HG03575 (cell line): ENCODE results near the gene SPATA32.

Source experiments
- ATAC-seq: cut with Tn5 transposase; IDR thresholded peaks from one replicate; pipeline ENCODE4 v1.9.1; 2021; ENCODE audit not compliant: unreplicated experiment, insufficient number of reproducible peaks, low FRiP score; ENCODE audit errors: extremely low read depth

Gene SPATA32

DNA sequence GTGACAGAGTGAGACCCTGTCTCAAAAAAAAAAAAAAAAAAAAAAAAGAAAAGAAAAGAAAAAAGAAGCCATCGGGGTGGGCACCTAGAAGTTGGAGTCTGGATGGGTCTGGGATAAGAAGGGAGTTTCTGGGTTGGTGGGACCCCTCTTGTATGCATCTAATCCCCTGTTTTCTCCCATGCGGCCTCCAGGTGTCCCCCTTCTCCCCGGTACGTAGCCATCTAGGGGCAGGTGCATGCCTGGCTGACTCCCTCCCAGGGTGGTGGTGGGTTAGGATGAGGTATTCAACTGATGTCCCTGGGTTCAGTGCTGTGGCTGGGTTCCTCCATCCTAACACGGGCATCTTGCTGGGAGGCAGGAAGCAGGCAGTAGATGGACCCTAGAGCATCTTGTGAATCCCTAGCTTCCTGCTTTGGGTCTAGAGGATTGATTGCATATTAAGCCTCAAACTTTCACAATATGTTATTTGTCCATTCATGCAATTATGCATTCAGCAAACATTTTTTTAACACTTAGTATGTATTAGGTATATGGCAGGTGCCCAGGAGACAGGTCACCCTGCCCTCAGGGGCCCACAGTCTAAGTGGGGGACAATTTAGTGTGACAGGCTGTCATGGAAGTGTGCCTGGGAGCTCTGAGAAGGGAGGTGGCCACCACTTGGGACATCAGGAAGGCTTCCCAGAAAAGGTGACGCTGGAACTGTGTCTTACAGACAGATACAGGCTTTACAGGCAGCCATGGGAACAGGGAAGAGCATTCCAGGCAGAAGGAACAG, 27.1 kb downstream of the SPATA32 start:
- no peak for ATAC-seq

DNA sequence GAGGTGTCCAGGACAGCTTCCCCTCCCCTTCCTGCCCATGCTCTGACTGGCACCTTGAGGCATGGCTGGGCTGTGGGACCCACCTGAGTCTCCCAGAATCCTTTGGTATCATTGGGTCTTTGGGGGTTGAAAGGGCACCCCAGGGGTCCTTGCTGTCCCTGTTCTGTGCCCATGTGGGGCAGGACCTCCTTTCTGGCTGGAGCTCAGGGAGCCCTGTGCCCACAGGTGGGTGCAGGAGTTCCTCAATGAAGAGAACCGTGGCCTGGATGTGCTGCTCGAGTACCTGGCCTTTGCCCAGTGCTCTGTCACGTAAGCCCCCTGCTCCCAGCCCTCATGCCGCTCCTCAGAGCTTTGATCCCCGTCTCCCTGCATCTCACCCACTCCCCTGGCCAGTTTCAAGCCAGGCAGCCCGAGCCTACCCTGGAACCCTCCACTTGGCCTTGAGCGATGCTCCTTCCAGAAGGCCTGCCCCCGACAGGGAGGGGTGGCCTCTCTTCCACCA, 28.4 kb downstream of the SPATA32 start:
- no peak for ATAC-seq

- ATAC-seq: no peak
Measured at GRCh38 chr17:45232514-45233422, 29.1 kb downstream of the SPATA32 start.

GRCh38 chr17:45231481-45232116, 30.3 kb downstream of the SPATA32 start:
- ATAC-seq: no peak

- ATAC-seq: no peak
Measured at GRCh38 chr17:45230787-45231480, 31.0 kb downstream of the SPATA32 start.

- ATAC-seq: no peak
Measured at GRCh38 chr17:45230410-45230786, 31.5 kb downstream of the SPATA32 start.

DNA sequence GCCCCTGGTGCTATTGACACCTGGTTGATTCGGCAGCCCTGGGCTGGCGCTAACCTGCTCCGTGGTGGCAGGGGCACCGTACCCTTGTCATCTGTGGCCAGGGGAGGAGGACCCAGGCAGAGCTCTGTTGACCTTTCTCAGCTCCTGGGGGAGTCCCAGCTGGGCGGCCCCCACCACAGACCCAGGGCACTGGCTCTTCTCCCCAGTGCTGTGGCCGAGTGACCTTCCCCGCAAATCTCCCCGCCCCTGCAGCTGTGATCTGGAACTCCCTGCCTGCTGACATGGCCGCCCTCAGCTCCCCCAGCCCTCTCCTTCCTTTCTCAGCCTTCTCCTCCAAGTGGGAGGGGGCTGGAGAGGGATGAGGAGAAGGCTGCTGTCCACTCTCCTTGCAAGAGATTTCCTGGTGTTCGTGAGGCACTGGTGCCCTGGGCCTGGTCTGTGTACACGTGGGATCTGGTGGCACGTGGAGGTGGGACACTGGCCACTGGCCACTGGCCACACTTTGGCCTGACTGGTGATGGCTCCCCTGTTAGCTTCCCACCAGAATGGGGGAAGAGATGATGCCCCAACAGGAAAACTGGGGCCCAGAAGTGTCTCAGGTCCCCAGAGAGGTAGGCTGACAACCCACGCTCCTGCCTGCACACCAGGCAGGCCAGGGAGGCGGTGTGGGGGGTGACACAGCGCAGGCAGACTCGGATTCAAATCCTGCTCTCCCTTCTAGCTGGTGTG, 32.0 kb downstream of the SPATA32 start:
- ATAC-seq: no peak

GRCh38 chr17:45228763-45229539, 32.9 kb downstream of the SPATA32 start:
- no peak for ATAC-seq

GRCh38 chr17:45227926-45228762, 33.8 kb downstream of the SPATA32 start:
- no peak for ATAC-seq

GRCh38 chr17:45227101-45227925, 34.6 kb downstream of the SPATA32 start:
- ATAC-seq: no peak

GRCh38 chr17:45226576-45226975, 35.3 kb downstream of the SPATA32 start:
- ATAC-seq: no peak

DNA sequence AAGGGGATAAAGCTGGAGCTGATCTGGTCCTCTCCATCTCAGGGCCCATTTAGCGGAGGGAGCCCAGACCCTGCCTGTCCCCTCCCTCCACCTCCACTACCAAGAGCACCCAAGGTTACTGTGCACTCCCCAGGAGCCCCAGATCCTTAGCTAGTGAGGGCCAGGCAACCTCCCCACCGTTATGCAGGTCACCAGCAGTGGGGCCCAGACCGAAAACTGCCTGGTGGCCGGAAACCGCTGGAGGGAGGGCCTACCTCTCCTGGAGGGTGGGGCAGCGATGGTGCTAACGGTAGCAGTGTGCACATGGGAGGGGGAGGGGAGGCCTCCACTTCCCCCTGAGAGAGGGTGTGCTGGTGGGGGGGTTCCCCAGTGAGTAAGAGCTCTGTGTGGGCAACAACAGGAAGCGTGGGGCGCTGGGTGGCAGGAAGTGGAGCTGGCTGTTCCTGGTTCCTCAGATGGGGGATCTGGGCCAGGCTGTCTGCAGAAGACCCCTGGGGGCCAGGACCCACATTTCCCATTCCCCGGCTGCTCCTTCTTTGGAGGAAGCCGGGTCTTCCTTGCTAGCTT, 35.8 kb downstream of the SPATA32 start:
- peak; percentile 28 for ATAC-seq

- ATAC-seq: no peak
Measured at GRCh38 chr17:45225051-45225700, 36.7 kb downstream of the SPATA32 start.

- no peak for ATAC-seq
Measured at GRCh38 chr17:45224671-45225050, 37.2 kb downstream of the SPATA32 start.
